DMS 273 treated with DMSO at 0.1 percent for 48 hours (cell line): ENCODE measurements around the gene SLC39A1.
A peak's percentile ranks its signal among the peaks of the same experiment; 100 is the strongest.

ENCODE experiments used
- DNase-seq: peaks from one replicate; lab custom pipeline; 2025; lab: John Stamatoyannopoulos, UW

SLC39A1 gene

GRCh38 chr1:153976819-153977249, 13.5 kb upstream of the SLC39A1 start:
- DNase-seq = no peak

GRCh38 chr1:153973525-153973924, 10.2 kb upstream of the SLC39A1 start:
- DNase-seq = no peak

- no peak for DNase-seq
Measured at GRCh38 chr1:153973071-153973470, 9.7 kb upstream of the SLC39A1 start.

GRCh38 chr1:153970346-153970745, 7.0 kb upstream of the SLC39A1 start:
- DNase-seq = no peak

- no peak for DNase-seq
Measured at GRCh38 chr1:153968972-153969371, 5.6 kb upstream of the SLC39A1 start.

GRCh38 chr1:153968408-153968807, 5.1 kb upstream of the SLC39A1 start:
- no peak for DNase-seq

- no peak for DNase-seq
Measured at GRCh38 chr1:153968000-153968363, 4.6 kb upstream of the SLC39A1 start.

GRCh38 chr1:153967107-153967999, 4.0 kb upstream of the SLC39A1 start, which contains the start of gene CREB3L4:
Gene CREB3L4 (plus strand): TSS chr1:153967902. CDS start chr1:153968526, 624 bp downstream.
- peak; percentile 97 for DNase-seq

GRCh38 chr1:153963850-153964331, 554 bp upstream of the SLC39A1 start:
- no peak for DNase-seq

GRCh38 chr1:153962088-153963029, 978 bp downstream of the SLC39A1 start:
- no peak for DNase-seq

- DNase-seq = no peak
Measured at GRCh38 chr1:153961421-153961820, 1.9 kb downstream of the SLC39A1 start.

- no peak for DNase-seq
Measured at GRCh38 chr1:153960206-153960605, 3.1 kb downstream of the SLC39A1 start.

GRCh38 chr1:153959454-153959853, 3.9 kb downstream of the SLC39A1 start:
- no peak for DNase-seq

- no peak for DNase-seq
Measured at GRCh38 chr1:153958961-153959260, 4.4 kb downstream of the SLC39A1 start.

- DNase-seq = peak; percentile 97
Measured at GRCh38 chr1:153958111-153958960, 5.0 kb downstream of the SLC39A1 start, which contains the start of gene CRTC2. Gene CRTC2 (minus strand): TSS chr1:153958612. CDS start chr1:153958497, 115 bp downstream.

GRCh38 chr1:153957744-153958110, 5.6 kb downstream of the SLC39A1 start:
- DNase-seq = no peak

- DNase-seq = no peak
Measured at GRCh38 chr1:153956997-153957715, 6.2 kb downstream of the SLC39A1 start.

- no peak for DNase-seq
Measured at GRCh38 chr1:153954826-153955225, 8.5 kb downstream of the SLC39A1 start.

GRCh38 chr1:153953859-153954365, 9.4 kb downstream of the SLC39A1 start:
- DNase-seq = no peak

GRCh38 chr1:153951801-153952200, 11.5 kb downstream of the SLC39A1 start:
- no peak for DNase-seq

GRCh38 chr1:153951183-153951582, 12.2 kb downstream of the SLC39A1 start:
- no peak for DNase-seq
